Stomach (tissue), 4 donors: ENCODE results near the gene SLC49A4.

Experiments
- POLR2A ChIP-seq, 4 donors: fragments of 450-650 bp; IDR thresholded peaks; one replicate each; pipeline ENCODE4 v1.6.1; 2016; ENCODE audit warnings: antibody characterized with exemption in 4 of 4, control low read depth in 2 of 4, mild to moderate bottlenecking in 1 of 4, moderate library complexity in 1 of 4
- TF ChIP-seq, protein P1 (sequence below), 7 experiments: fragments of 450-650 bp in 4 of 7; fragments of 200-600 bp in 3 of 7; sonication (generic) in 3 of 7; IDR thresholded peaks; one replicate each; pipeline ENCODE4 v1.5.1; 2016 to 2019; ENCODE audit warnings: antibody characterized with exemption in 7 of 7, control low read depth in 2 of 7, mild to moderate bottlenecking in 1 of 7

DNA sequence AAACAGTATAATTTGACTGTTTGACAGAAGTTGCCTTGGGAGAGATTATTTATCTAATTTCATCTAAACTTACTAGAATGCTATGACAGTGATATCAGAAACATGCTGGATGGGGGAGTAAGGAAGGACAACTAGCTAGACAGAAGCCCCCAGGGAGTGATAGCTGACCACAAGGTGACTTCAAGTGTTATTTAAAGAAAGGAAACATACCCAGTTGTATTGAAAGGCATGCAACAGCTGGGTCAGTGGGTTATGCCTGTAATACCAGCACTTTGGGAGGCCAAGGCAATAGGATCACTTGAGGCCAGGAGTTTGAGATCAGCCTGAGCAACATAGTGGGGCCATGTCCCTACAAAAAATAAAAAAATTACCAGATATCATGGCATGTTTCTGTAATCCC is 69.6 kb downstream of the SLC49A4 start:
- TF ChIP-seq POLR2A (IDR thresholded peaks at IDR 0.05) = no peak
- TF ChIP-seq, protein P1, sequence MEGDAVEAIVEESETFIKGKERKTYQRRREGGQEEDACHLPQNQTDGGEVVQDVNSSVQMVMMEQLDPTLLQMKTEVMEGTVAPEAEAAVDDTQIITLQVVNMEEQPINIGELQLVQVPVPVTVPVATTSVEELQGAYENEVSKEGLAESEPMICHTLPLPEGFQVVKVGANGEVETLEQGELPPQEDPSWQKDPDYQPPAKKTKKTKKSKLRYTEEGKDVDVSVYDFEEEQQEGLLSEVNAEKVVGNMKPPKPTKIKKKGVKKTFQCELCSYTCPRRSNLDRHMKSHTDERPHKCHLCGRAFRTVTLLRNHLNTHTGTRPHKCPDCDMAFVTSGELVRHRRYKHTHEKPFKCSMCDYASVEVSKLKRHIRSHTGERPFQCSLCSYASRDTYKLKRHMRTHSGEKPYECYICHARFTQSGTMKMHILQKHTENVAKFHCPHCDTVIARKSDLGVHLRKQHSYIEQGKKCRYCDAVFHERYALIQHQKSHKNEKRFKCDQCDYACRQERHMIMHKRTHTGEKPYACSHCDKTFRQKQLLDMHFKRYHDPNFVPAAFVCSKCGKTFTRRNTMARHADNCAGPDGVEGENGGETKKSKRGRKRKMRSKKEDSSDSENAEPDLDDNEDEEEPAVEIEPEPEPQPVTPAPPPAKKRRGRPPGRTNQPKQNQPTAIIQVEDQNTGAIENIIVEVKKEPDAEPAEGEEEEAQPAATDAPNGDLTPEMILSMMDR (IDR thresholded peaks at IDR 0.05) = no peak
